GM12878 (cell line): ENCODE data around the gene RB1.

Experiments used
- CHD2 ChIP-seq: IDR thresholded peaks from 2 replicates; pipeline ENCODE4 v1.6.1; 2011; ENCODE audit warnings: low read depth, low read length, improper control_type of control experiment, borderline replicate concordance
- CREB1 ChIP-seq: IDR thresholded peaks from 2 replicates; pipeline ENCODE4 v1.6.1; 2012; ENCODE audit warnings: low read depth, mild to moderate bottlenecking, inconsistent platforms
- EZH2 ChIP-seq: IDR thresholded peaks from 2 replicates; pipeline ENCODE4 v1.6.1; 2012; ENCODE audit warnings: low read depth, mild to moderate bottlenecking, control low read depth, inconsistent platforms, low read length, borderline replicate concordance; ENCODE audit not compliant: control insufficient read depth
- FOXM1 ChIP-seq: IDR thresholded peaks from 2 replicates; pipeline ENCODE4 v1.6.1; 2012; ENCODE audit warnings: low read depth, mild to moderate bottlenecking, inconsistent platforms, low read length, moderate library complexity
- GABPA ChIP-seq: IDR thresholded peaks from 2 replicates; pipeline ENCODE4 v1.6.1; 2014; ENCODE audit warnings: antibody characterized with exemption, low read depth, mild to moderate bottlenecking, inconsistent platforms
- JUND ChIP-seq: IDR thresholded peaks from 2 replicates; pipeline ENCODE4 v1.6.1; 2012; ENCODE audit warnings: low read depth, mild to moderate bottlenecking, low read length, improper control_type of control experiment, moderate library complexity
- RBBP5 ChIP-seq: fragments of 200-600 bp; sonication (generic); conservative IDR thresholded peaks from 2 replicates; pipeline ENCODE4 v1.6.1; 2016
- RFX5 ChIP-seq: IDR thresholded peaks from 2 replicates; pipeline ENCODE4 v1.6.1; 2011; ENCODE audit warnings: low read depth, low read length, improper control_type of control experiment
- STAT1 ChIP-seq: fragments of 450-650 bp; conservative IDR thresholded peaks from 2 replicates; pipeline ENCODE4 v1.6.1; 2014; ENCODE audit warnings: antibody characterized with exemption, mild to moderate bottlenecking
- TF ChIP-seq, protein P1 (sequence below), 3 experiments: IDR thresholded peaks in 2 of 3; conservative IDR thresholded peaks in 1 of 3; 2 replicates each; pipeline ENCODE4 v1.5.1; 2011; ENCODE audit warnings: low read depth in 3 of 3, low read length in 3 of 3, mild to moderate bottlenecking in 3 of 3, control low read depth in 2 of 3, moderate library complexity in 2 of 3, inconsistent platforms in 1 of 3, mixed read lengths in 1 of 3; ENCODE audit not compliant: control insufficient read depth in 2 of 3, insufficient read depth in 1 of 3; ENCODE audit errors: extremely low read depth in 1 of 3
- TF ChIP-seq, protein P2 (sequence below): IDR thresholded peaks from 2 replicates; pipeline ENCODE4 v1.6.1; 2011; ENCODE audit warnings: borderline replicate concordance, low read depth, mild to moderate bottlenecking, moderate library complexity, mixed read lengths, low read length; ENCODE audit not compliant: insufficient read depth; ENCODE audit errors: extremely low read length
- TF ChIP-seq, protein P3 (sequence below): fragments of 450-650 bp; IDR thresholded peaks from 2 replicates; pipeline ENCODE4 v1.6.1; 2017; ENCODE audit warnings: antibody characterized with exemption, mild to moderate bottlenecking, moderate library complexity
- TF ChIP-seq, protein P4 (sequence below): fragments of 450-650 bp; formaldehyde crosslinking; IDR thresholded peaks from 2 replicates; pipeline ENCODE4 v1.4.0; 2020; ENCODE audit warnings: mild to moderate bottlenecking, moderate library complexity

DNA sequence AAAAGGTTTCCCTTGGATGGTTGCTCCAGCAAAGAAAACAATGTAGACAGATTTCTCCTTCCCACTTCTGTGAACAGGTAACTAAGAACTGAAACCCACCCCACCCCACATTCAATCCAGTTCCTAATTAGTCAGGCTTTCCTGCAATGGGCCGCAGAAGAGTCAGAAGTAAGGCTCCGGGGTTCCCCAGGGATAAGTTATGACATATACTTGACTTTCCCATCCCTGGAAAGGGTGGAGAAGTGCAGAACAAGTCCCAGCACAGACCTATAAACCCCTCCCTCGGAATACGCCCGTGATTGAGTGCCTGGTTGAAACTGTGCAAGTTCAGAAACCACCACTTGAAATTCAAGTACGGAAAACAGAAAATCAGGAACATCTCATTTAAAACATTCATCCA is 204.5 kb downstream of the RB1 start:
- no peak for TF ChIP-seq STAT1
- no peak for TF ChIP-seq EZH2
- no peak for TF ChIP-seq FOXM1
- no peak for TF ChIP-seq RFX5
- TF ChIP-seq GABPA, result no peak
- TF ChIP-seq RBBP5, result no peak
- TF ChIP-seq, protein P1, sequence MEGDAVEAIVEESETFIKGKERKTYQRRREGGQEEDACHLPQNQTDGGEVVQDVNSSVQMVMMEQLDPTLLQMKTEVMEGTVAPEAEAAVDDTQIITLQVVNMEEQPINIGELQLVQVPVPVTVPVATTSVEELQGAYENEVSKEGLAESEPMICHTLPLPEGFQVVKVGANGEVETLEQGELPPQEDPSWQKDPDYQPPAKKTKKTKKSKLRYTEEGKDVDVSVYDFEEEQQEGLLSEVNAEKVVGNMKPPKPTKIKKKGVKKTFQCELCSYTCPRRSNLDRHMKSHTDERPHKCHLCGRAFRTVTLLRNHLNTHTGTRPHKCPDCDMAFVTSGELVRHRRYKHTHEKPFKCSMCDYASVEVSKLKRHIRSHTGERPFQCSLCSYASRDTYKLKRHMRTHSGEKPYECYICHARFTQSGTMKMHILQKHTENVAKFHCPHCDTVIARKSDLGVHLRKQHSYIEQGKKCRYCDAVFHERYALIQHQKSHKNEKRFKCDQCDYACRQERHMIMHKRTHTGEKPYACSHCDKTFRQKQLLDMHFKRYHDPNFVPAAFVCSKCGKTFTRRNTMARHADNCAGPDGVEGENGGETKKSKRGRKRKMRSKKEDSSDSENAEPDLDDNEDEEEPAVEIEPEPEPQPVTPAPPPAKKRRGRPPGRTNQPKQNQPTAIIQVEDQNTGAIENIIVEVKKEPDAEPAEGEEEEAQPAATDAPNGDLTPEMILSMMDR (IDR thresholded peaks at IDR 0.05 in 2 of 3, conservative IDR thresholded peaks at IDR 0.05 in 1 of 3; ENCODE audit: control insufficient read depth in 2 of 3, extremely low read depth in 1 of 3, insufficient read depth in 1 of 3, low read depth in 3 of 3, low read length in 3 of 3), result no peak
- no peak for TF ChIP-seq JUND
- TF ChIP-seq CREB1, result no peak
- TF ChIP-seq, protein P2, sequence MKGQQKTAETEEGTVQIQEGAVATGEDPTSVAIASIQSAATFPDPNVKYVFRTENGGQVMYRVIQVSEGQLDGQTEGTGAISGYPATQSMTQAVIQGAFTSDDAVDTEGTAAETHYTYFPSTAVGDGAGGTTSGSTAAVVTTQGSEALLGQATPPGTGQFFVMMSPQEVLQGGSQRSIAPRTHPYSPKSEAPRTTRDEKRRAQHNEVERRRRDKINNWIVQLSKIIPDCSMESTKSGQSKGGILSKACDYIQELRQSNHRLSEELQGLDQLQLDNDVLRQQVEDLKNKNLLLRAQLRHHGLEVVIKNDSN, result no peak
- TF ChIP-seq CHD2, result no peak
- TF ChIP-seq, protein P3, sequence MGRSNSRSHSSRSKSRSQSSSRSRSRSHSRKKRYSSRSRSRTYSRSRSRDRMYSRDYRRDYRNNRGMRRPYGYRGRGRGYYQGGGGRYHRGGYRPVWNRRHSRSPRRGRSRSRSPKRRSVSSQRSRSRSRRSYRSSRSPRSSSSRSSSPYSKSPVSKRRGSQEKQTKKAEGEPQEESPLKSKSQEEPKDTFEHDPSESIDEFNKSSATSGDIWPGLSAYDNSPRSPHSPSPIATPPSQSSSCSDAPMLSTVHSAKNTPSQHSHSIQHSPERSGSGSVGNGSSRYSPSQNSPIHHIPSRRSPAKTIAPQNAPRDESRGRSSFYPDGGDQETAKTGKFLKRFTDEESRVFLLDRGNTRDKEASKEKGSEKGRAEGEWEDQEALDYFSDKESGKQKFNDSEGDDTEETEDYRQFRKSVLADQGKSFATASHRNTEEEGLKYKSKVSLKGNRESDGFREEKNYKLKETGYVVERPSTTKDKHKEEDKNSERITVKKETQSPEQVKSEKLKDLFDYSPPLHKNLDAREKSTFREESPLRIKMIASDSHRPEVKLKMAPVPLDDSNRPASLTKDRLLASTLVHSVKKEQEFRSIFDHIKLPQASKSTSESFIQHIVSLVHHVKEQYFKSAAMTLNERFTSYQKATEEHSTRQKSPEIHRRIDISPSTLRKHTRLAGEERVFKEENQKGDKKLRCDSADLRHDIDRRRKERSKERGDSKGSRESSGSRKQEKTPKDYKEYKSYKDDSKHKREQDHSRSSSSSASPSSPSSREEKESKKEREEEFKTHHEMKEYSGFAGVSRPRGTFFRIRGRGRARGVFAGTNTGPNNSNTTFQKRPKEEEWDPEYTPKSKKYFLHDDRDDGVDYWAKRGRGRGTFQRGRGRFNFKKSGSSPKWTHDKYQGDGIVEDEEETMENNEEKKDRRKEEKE, result no peak
- TF ChIP-seq, protein P4, sequence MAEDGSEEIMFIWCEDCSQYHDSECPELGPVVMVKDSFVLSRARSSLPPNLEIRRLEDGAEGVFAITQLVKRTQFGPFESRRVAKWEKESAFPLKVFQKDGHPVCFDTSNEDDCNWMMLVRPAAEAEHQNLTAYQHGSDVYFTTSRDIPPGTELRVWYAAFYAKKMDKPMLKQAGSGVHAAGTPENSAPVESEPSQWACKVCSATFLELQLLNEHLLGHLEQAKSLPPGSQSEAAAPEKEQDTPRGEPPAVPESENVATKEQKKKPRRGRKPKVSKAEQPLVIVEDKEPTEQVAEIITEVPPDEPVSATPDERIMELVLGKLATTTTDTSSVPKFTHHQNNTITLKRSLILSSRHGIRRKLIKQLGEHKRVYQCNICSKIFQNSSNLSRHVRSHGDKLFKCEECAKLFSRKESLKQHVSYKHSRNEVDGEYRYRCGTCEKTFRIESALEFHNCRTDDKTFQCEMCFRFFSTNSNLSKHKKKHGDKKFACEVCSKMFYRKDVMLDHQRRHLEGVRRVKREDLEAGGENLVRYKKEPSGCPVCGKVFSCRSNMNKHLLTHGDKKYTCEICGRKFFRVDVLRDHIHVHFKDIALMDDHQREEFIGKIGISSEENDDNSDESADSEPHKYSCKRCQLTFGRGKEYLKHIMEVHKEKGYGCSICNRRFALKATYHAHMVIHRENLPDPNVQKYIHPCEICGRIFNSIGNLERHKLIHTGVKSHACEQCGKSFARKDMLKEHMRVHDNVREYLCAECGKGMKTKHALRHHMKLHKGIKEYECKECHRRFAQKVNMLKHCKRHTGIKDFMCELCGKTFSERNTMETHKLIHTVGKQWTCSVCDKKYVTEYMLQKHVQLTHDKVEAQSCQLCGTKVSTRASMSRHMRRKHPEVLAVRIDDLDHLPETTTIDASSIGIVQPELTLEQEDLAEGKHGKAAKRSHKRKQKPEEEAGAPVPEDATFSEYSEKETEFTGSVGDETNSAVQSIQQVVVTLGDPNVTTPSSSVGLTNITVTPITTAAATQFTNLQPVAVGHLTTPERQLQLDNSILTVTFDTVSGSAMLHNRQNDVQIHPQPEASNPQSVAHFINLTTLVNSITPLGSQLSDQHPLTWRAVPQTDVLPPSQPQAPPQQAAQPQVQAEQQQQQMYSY (CRISPR knock-in tag), result no peak
